HepG2 (cell line): Measurements from ENCODE around the gene GABRP. TPM values are rescaled to one million over a fixed set of nuclear protein-coding genes. Genes with fewer than 3 reads are reported as not detected.

ENCODE experiments used
- ATAC-seq: fragments of 200-7000 bp; cut with Tn5 transposase; 3 replicates; pipeline ENCODE4 v1.9.1; 2020; ENCODE audit warnings: mild to moderate bottlenecking, moderate library complexity
- BruUV-seq: library from RNA; stranded (reverse); fragments of 400-500 nt; replicated peaks from 2 replicates; lab custom pipeline; 2021; lab: Mats Ljungman, UMichigan
- CTCF ChIA-PET: fragments of 300-600 bp; formaldehyde crosslinking; extraction: SDS; loops from one replicate; lab custom pipeline; 2021; ENCODE audit warnings: low total read pairs, inconsistent platforms, low intra/inter-chr PET ratio; lab: Yijun Ruan, JAX
- POLR2A ChIA-PET: fragments of 350-600 bp; sonication (Branson Sonifier 250); formaldehyde crosslinking; loops from one replicate; lab custom pipeline; 2020; ENCODE audit warnings: antibody characterized with exemption, inconsistent platforms; lab: Yijun Ruan, JAX
- DNase-seq: peaks from one replicate; pipeline ENCODE4 v3.0.0-alpha.2; 2015; ENCODE audit warnings: low spot score
- FAIRE-seq: peaks from 3 replicates; lab custom pipeline; 2011; peaks lifted over from hg19 to GRCh38; lab: Jason Lieb, UNC
- H2AFZ ChIP-seq: one replicate; pipeline ENCODE4 v1.6.1; 2011; ENCODE audit warnings: low read length, inconsistent platforms
- H3K27ac ChIP-seq: fragments of 300-600 bp; 3 replicates; pipeline ENCODE4 v1.8.0; 2011; ENCODE audit warnings: mixed run types, mild to moderate bottlenecking, mixed read lengths, low read length, inconsistent platforms; ENCODE audit not compliant: insufficient read depth; ENCODE audit errors: extremely low read length
- H3K27me3 ChIP-seq, 2 experiments: fragments of 200-600 bp in 1 of 2; 2 replicates in 1 of 2; 3 replicates in 1 of 2; pipeline versions ENCODE4 v1.6.0 to v1.8.0; 2011; ENCODE audit warnings: low read length in 2 of 2, mild to moderate bottlenecking in 2 of 2, moderate library complexity in 2 of 2, inconsistent platforms in 1 of 2; ENCODE audit not compliant: insufficient read depth in 2 of 2, control insufficient read depth in 1 of 2
- H3K36me3 ChIP-seq, 2 experiments: fragments of 200-600 bp in 1 of 2; replicated peaks in 1 of 2; 2 replicates in 1 of 2; 3 replicates in 1 of 2; pipeline versions ENCODE4 v1.5.1 to v1.8.0; 2011; ENCODE audit warnings: low read length in 2 of 2, inconsistent platforms in 1 of 2; ENCODE audit not compliant: insufficient read depth in 2 of 2, control insufficient read depth in 1 of 2
- H3K4me1 ChIP-seq: 2 replicates; pipeline ENCODE4 v1.5.1; 2012; ENCODE audit warnings: low read length, inconsistent platforms; ENCODE audit not compliant: insufficient read depth
- H3K4me2 ChIP-seq: 2 replicates; pipeline ENCODE4 v1.6.0; 2011; ENCODE audit warnings: low read depth, low read length, inconsistent platforms
- H3K4me3 ChIP-seq, 3 experiments: fragments of 200-600 bp in 1 of 3; sonication (generic), shearing (Covaris generic) in 1 of 3; replicated peaks in 1 of 3; 2 replicates each; pipeline ENCODE4 v1.5.1; 2011 to 2016; ENCODE audit warnings: low read length in 3 of 3, inconsistent platforms in 2 of 3, low read depth in 2 of 3, mild to moderate bottlenecking in 2 of 3, control low read depth in 1 of 3, mixed read lengths in 1 of 3; ENCODE audit not compliant: insufficient read depth in 1 of 3
- H3K79me2 ChIP-seq: one replicate; pipeline ENCODE4 v1.6.1; 2011; ENCODE audit warnings: low read length, inconsistent platforms; ENCODE audit not compliant: insufficient read depth
- H3K9ac ChIP-seq: 2 replicates; pipeline ENCODE4 v1.6.0; 2011; ENCODE audit warnings: mild to moderate bottlenecking, low read depth, low read length, inconsistent platforms; ENCODE audit not compliant: insufficient read depth
- H3K9me3 ChIP-seq: 2 replicates; pipeline ENCODE4 v1.5.1; 2012; ENCODE audit warnings: mild to moderate bottlenecking, low read length
- H4K20me1 ChIP-seq: 2 replicates; pipeline ENCODE4 v1.6.0; 2011; ENCODE audit warnings: inconsistent platforms, mild to moderate bottlenecking, low read length, moderate library complexity; ENCODE audit not compliant: insufficient read depth
- ELF3 ChIP-seq: IDR thresholded peaks from 2 replicates; pipeline ENCODE4 v1.6.1; 2016; ENCODE audit warnings: missing genetic modification reagents, missing compliant biosample characterization
- PRDM10 ChIP-seq: sonication (generic); formaldehyde crosslinking; IDR thresholded peaks from 2 replicates; pipeline ENCODE4 v1.4.0; 2020; ENCODE audit warnings: low read depth, missing genetic modification reagents
- RARA ChIP-seq: IDR thresholded peaks from 2 replicates; pipeline ENCODE4 v1.6.1; 2016; ENCODE audit warnings: missing genetic modification reagents, missing compliant biosample characterization
- ZC3H13 ChIP-seq: sonication (generic); formaldehyde crosslinking; IDR thresholded peaks from 2 replicates; pipeline ENCODE4 v1.8.1; 2023; ENCODE audit warnings: mild to moderate bottlenecking, missing genetic modification reagents, moderate library complexity
- ZNF629 ChIP-seq: sonication (generic); formaldehyde crosslinking; conservative IDR thresholded peaks from 2 replicates; pipeline ENCODE4 v1.5.0; 2020; ENCODE audit warnings: missing genetic modification reagents
- ZSCAN29 ChIP-seq: sonication (generic); formaldehyde crosslinking; conservative IDR thresholded peaks from 2 replicates; pipeline ENCODE4 v1.4.0; 2020; ENCODE audit warnings: mild to moderate bottlenecking, missing genetic modification reagents
- WGBS: methylation state at CpG from one replicate; pipeline ENCODE4 v1.1.6; 2017; ENCODE audit warnings: low lambda C conversion rate; 5-methylcytosine and 5-hydroxymethylcytosine counted together
- in situ Hi-C: cut with HindIII; loops from 2 replicates; pipeline ENCODE4 v1.10.0; 2017; ENCODE audit warnings: low pct_unique_long_range_greater_than_20kb; ENCODE audit not compliant: extremely low pct_ligation_motif_present
- intact Hi-C: fragments of 100-400 bp; cut with micrococcal nuclease; formaldehyde crosslinking; loops from one replicate; pipeline ENCODE4 v1.10.0; 2022; ENCODE audit not compliant: unreplicated experiment
- polyA plus RNA-seq, 8 experiments: library from polyadenylated mRNA; depleted of rRNA in 3 of 8; stranded (reverse) in 7 of 8; unstranded in 1 of 8; fragments of >200 nt; fragmentation: Illumina TruSeq in 4 of 8; extraction: Trizol in 4 of 8; gene quantifications; 2 replicates each; pipeline versions ENCODE4 v1.2.1 to v1.2.3, GENCODE V29; 2011 to 2016; ENCODE audit warnings: low read depth in 4 of 8, missing spikeins in 1 of 8, mixed read lengths in 1 of 8; ENCODE audit not compliant: insufficient read depth in 1 of 8
- total RNA-seq, 5 experiments: library from RNA; depleted of rRNA; stranded (reverse); fragments of >200 nt; fragmentation: Illumina TruSeq; extraction: Trizol; gene quantifications; 2 replicates each; pipeline ENCODE4 v1.2.3, GENCODE V29; 2016; ENCODE audit warnings: low read depth in 1 of 5

Gene GABRP
- total and polyA plus RNA-seq, 2 of the 13 experiments (the other 11 are each of a cell fraction or from before 2014, with no cell fraction given): not detected

- Histone ChIP-seq H3K9me3 (no peaks in the 10 kb centered on the region), H2AFZ (no peak overlapping the region), H3K79me2 (no peaks in the 10 kb centered on the region), H3K27me3 (peaks cover 2 to 30% of the 10 kb centered on the region in 2 experiments; a peak in 4 of 5 replicates), H3K9ac (no peak overlapping the region), H3K4me2 (no peak overlapping the region), H3K27ac (no peak overlapping the region), H3K36me3 (no peaks in the 10 kb centered on the region), H3K4me3 (no peak overlapping the region), H3K4me1 (no peaks in the 10 kb centered on the region), H4K20me1 (no peaks in the 10 kb centered on the region)
- no TSS peak for BruUV-seq
- 5% methylated on average over 4 of the region's 12 CpGs for WGBS
- in situ Hi-C loops (loop anchor here (10.0 kb wide), 1 partner anchor 599 kb away; no protein-coding TSS in a partner anchor), intact Hi-C loops (loop anchor here (10.0 kb wide), 2 partner anchors 111 to 409 kb away; no protein-coding TSS in a partner anchor)
- DNase-seq (no peak), ATAC-seq (peak; percentile 15; the same call in 2 of the 3 replicates), FAIRE-seq (no peak)
- TF ChIP-seq ZNF629 (CRISPR knock-in tag) (no peak), ZSCAN29 (CRISPR knock-in tag) (no peak), ZC3H13 (no peak), PRDM10 (CRISPR knock-in tag) (no peak), ELF3 (CRISPR knock-in tag) (no peak), RARA (CRISPR knock-in tag) (no peak)
- CTCF ChIA-PET: interaction anchor here (1.8 kb wide), 1 partner anchor 46 kb away, joined by 22 read pairs; no protein-coding TSS in a partner anchor
- POLR2A ChIA-PET: interaction anchor here (0.6 kb wide), 1 partner anchor 46 kb away, joined by 3 read pairs; no protein-coding TSS in a partner anchor
Measured at GRCh38 chr5:170745481-170746071, 37.9 kb upstream of the GABRP start.
